T1000 (cell line): Measurements from ENCODE around the gene SNX24.

Source experiments
- DNase-seq: peaks from one replicate; lab custom pipeline; 2025; ENCODE audit warnings: mixed read lengths; lab: John Stamatoyannopoulos, UW

SNX24 gene

DNA sequence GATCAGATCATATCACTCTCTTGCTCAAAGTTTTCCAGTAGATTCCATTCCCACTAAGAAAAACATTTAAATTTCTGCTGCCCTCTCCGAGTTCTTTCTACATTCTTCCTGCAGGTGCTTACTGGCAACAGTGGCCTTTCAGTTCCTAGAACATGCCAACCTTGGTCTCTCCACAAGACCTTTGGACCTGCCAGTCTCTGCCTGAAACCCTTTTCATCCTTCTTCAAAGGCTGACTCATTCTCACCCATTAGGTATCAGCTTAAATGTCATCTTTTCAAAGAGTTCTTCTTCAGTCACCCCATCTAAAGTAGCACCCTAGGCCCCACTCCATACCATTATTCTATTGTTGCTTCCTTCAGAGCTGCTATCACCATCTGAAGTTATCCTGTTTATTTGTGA lies 169.3 kb downstream of the SNX24 start:
- no peak for DNase-seq

GRCh38 chr5:123028222-123028621 lies 182.8 kb downstream of the SNX24 start:
- no peak for DNase-seq

DNA sequence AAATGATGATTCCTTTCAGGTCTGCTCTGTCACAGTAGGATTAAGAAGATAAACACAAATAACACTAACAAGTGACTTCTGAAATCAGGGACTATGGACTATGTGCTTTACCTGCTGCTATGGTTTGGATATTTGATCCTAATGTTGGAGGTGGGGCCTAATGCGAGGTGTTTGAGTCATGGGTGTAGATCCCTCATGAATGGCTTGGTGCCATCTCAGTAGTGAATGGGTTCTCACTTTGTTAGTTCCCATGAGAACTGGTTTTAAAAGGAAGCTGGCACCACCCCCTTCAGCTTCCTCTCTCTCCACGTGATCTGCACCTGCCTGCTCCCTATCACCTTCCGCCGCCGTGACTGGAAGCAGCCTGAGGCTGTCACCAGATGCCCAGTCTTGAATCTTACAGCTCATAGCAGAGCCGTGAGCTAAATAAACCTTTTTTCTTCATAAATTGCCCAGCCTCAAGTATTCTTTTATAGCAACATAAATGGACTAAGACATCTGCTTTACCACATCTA lies 187.8 kb downstream of the SNX24 start:
- no peak for DNase-seq

- peak; percentile 29 for DNase-seq
These were observed 190.0 kb downstream of the SNX24 start for GRCh38 chr5:123035360-123035917.

DNA sequence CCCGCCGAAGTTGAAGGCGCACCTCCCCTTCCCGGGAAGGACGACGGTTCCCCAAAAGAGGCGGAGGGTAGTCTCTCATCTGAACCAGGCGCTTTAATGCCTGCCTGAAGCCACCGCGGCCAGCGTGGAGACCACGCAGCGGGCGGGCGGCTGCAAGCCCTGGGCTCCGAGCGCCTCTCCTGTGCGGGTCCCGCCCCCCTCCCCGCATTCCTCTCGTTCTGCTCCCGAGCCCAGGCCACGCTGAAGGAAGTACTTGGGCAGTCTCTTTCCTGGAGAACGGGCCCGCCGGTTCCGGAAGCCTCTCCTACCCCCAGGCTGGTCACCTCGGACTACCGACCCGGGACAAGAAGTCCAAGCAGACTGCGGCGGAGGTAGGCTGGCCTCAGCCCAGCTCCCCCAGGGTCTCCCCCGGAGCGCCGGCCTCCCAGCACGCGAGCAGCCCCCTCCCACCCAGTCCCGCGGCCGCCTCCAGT lies 190.5 kb downstream of the SNX24 start:
- DNase-seq: peak; percentile 45

- DNase-seq: peak; percentile 67
These were observed 191.1 kb downstream of the SNX24 start, which contains the start of gene PPIC for GRCh38 chr5:123036391-123037103. TSS of gene PPIC (minus strand) at chr5:123036725. CDS start at chr5:123036625, 100 bp downstream.

GRCh38 chr5:123037104-123037418 lies 191.6 kb downstream of the SNX24 start:
- no peak for DNase-seq

- no peak for DNase-seq
These were observed 194.3 kb downstream of the SNX24 start for GRCh38 chr5:123039673-123040072.

- no peak for DNase-seq
These were observed 199.7 kb downstream of the SNX24 start for GRCh38 chr5:123044926-123045617.

GRCh38 chr5:123046222-123046621 lies 200.8 kb downstream of the SNX24 start:
- no peak for DNase-seq

DNA sequence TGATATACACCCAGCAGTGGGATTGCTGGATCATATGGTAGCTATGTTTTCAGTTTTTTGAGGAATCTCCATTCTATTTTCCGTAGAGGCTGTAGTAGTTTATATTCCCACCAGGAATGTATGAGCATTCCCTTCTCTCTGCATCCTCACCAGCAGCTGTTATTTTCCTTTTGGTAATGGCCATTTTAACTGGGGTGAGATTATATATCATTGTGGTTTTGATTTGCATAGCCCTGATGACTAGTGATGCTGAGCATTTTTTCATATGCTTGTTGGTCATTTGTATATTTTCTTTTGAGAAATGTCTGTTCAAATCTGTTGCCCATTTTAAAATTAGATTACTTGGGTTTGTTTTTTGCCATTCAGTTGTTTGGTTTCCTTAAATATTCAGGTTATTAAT lies 202.3 kb downstream of the SNX24 start:
- DNase-seq: no peak

DNA sequence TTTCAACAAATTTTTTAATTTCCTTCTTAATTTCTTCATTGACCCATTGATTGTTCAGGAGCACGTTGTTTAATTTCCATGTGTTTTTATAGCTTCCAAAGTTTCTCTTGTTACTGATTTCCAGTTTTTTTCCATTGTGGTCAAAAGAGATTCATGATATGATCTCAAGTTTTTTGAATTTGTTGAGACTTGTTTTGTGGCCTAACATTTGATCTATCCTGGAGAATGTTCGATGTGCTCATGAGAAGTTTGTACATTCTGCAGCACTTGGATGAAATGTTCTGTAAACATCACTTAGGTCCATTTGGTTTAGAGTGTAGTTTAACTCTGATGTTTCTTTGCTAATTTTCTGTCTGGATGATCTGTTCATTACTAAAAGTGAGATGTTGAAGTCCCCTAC lies 205.8 kb downstream of the SNX24 start:
- DNase-seq: no peak
